Stimulated activated CD8-positive, alpha-beta memory T cell treated with anti-CD3 and anti-CD28 coated beads, Interleukin-12 subunit alpha, Interleukin-12 subunit beta, amount 100 ng/mL, for 1 hour (primary cell): ENCODE results near the gene BANP.
"Not testable (repeated sequence)": the region's sequence is repeated elsewhere in the genome, so short reads cannot be mapped to it uniquely, and the experiment has no call there.

ENCODE experiments used
- DNase-seq: peaks from one replicate; pipeline ENCODE4 v3.0.0-alpha.2; 2020; ENCODE audit warnings: low read depth

BANP gene

GRCh38 chr16:88014954-88015805 lies 63.9 kb downstream of the BANP start:
- DNase-seq, result no peak

- no peak for DNase-seq
Measured at GRCh38 chr16:88015806-88016140, 64.5 kb downstream of the BANP start.

GRCh38 chr16:88016386-88016785 lies 65.2 kb downstream of the BANP start:
- not testable (repeated sequence) for DNase-seq

GRCh38 chr16:88016964-88017363 lies 65.7 kb downstream of the BANP start:
- no peak for DNase-seq

- DNase-seq, result no peak
Measured at GRCh38 chr16:88017587-88018101, 66.4 kb downstream of the BANP start.

- not testable (repeated sequence) for DNase-seq
Measured at GRCh38 chr16:88018382-88018781, 67.1 kb downstream of the BANP start.

GRCh38 chr16:88019041-88019820 lies 68.0 kb downstream of the BANP start:
- not testable (repeated sequence) for DNase-seq

GRCh38 chr16:88019821-88020515 lies 68.7 kb downstream of the BANP start:
- no peak for DNase-seq

- DNase-seq, result no peak
Measured at GRCh38 chr16:88020516-88020885, 69.3 kb downstream of the BANP start.

GRCh38 chr16:88021041-88021970 lies 70.1 kb downstream of the BANP start:
- not testable (repeated sequence) for DNase-seq

- no peak for DNase-seq
Measured at GRCh38 chr16:88022076-88023042, 71.1 kb downstream of the BANP start.

GRCh38 chr16:88023366-88023765 lies 72.1 kb downstream of the BANP start:
- no peak for DNase-seq

- no peak for DNase-seq
Measured at GRCh38 chr16:88023786-88024185, 72.6 kb downstream of the BANP start.

GRCh38 chr16:88024491-88025085 lies 73.4 kb downstream of the BANP start:
- DNase-seq, result not testable (repeated sequence)

GRCh38 chr16:88025086-88025492 lies 73.9 kb downstream of the BANP start:
- DNase-seq, result not testable (repeated sequence)

- not testable (repeated sequence) for DNase-seq
Measured at GRCh38 chr16:88025828-88026555, 74.8 kb downstream of the BANP start.

- no peak for DNase-seq
Measured at GRCh38 chr16:88026964-88027938, 76.0 kb downstream of the BANP start.
